CD4-positive, alpha-beta T cell treated with Interleukin-17A for 4 hours (primary cell): Measurements from ENCODE around the gene BTBD19.
"Not testable (repeated sequence)": the region's sequence is repeated elsewhere in the genome, so short reads cannot be mapped to it uniquely, and the experiment has no call there.

Experiments
- DNase-seq: peaks from one replicate; pipeline ENCODE4 v3.0.0-alpha.2; 2020; ENCODE audit warnings: mixed read lengths

BTBD19 gene

DNA sequence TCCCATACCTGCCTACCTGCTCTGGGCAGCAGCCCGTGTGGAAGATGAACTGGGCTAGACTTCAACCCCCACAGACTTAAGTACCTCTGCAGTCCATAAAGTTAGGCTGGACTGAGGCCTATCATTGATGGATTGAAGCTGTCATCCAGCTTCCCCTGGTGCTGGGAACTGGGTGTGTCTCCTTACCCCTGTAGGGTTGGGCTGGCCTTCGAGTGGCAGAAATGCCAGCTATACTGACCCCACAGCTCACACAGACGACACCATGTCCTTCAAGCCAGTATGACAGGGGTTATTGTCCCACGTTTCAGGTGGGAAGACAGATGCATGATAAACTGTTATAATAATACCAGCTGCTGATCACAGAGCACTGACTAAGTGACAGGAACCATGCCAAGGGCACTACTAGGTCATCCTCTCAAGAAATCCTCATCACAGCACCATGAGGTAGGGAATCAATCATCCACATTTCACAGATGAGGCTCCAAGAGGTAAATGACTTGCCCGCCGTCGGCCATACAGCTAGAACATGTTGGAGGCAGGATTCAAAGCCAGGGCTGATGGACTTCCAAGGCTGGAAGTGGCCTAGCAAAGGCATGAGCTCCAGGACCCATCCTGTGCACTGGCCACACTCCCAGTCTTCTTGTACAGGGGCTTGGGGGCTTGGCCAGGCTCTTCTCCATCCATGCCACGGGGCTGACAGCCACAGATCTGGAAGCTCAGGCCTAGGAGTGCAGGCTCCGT, 20.0 kb upstream of the BTBD19 start, which contains the start of gene BEST4:
TSS of gene BEST4 (minus strand) at position 51 of the 741 bp plus-strand sequence. CDS start 465 bp downstream, outside the sequence.
- DNase-seq, result no peak

DNA sequence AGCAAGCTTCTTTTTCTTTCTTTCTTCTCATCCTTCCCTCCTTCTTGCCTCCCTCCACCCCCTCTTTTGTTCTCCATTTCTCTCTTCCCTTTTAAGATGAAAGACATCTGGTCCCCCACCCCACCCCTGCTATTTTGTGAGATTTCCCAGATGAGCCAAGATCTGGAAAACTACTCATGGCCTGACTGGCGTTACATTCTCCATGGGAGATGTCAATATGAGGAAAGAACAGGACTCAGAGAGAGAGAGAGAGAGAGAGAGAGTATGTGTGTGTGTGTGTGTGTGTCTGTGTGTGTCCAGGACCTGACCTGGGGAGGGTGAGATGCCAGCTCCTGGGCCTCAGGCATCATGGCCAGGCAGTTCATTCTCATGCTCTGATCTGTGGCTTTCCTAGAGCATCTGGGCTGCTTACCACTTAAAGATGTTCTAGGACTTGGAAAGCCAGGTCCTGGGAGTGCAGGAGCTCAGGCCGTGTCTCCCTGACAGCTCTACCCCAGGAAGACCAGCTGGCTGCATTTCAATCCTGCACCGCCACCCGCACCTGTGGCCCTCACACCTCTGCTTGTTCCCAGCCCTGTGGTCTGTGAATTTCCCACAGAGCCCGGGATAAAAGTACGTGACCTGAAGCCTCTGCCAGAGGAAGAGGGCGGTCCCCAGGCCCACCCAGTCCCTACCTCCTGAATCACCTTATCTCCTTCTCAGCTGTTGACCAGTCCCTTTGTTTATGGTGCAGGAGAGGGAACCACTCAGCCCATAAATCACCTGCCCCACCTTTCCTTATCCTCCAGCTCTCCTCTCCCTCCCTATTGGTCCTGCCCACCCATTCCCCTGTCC, 17.1 kb upstream of the BTBD19 start:
- DNase-seq, result no peak

DNA sequence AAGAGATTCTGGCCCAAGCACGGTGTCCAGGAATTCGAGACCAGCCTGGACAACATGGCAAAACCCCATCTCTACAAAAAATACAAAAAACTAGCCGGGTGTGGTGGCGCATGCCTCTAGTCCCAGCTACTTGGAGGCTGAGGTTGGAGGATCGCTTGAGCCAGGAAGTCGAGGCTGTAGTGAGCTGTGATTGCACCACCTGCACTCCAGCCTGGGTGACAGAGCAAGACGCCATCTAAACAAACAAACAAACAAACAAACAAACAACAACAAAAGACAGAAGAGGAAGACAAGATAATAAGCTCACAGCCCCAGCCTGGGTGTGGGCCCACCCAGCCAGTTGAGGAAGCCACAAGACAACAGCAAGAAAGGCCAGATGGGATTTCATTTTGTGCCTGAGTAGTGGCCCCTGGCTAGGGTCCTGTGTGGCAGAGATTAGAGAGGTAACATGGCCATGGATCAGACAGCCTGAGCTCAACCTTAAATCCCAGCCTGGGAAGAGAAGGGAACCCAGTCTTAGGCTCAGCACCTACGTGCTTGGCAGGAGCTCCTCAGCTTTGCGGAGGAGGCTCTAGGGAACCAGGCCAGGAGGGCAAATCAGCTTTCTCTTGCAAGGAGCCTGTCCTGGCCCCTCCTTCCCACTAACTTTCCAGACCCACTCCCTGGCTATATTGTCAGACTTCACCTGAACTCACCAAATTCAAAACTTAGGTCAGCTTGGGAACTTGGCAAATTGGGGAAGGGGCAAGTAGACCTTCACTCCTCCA, 15.4 kb upstream of the BTBD19 start:
- DNase-seq, result no peak

DNA sequence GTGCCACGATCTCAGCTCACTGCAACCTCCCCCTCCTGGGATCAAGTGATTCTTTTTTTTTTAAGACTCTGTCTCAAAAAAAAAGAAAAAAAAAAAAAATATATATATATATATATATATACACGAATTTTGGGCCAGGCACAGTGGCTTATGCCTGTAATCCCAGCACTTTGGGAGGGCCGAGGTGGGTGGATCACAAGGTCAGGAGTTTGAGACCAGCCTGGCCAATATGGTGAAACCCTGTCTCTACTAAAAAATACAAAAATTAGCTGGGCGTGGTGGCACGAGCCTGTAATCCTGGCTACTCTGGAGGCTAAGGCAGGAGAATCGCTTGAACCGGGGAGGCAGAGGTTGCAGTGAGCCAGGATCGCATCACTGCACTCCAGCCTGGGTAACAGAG, 10.4 kb upstream of the BTBD19 start:
- DNase-seq, result not testable (repeated sequence)

DNA sequence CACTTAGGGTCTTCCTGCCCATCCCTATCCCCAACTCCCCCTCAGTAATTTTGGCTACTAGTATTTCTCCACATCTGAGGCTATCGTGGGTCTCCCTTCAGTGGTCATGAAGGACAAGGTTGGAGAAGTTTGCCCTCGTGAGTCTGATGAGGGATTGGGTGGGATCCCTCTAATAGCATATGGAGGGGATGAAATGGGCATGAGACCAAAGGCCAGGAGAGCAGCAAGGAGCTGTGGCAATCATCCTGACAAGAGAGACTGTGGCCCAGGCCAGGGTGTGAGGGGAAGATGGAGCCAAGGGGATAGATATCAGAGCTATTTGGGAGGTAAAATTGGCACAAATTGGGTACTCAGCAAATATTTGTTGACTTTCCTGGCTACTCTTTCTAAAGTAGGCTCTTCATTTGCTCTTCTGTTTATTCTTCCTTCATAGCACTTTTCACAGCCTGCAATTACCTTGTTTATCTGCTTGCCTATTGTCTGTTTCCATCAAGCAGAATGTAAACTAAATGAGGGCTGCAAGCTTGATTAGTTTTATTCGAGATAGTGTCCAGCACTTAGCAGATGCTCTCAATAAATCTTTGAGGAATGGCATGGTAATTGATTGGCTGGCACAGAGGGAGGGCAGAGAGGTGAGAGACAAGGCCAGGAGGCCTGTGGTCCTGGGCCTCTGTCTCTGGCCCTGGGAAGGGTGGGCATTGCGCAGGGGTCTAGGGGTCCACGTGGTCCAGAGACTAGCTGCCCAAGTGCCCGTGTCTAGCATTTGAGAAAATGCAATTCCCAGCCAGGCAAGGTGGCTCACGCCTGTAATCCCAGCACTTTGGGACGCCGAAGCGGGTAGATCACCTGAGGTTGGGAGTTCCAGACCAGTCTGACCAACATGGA, 9.6 kb upstream of the BTBD19 start:
- DNase-seq, result no peak

DNA sequence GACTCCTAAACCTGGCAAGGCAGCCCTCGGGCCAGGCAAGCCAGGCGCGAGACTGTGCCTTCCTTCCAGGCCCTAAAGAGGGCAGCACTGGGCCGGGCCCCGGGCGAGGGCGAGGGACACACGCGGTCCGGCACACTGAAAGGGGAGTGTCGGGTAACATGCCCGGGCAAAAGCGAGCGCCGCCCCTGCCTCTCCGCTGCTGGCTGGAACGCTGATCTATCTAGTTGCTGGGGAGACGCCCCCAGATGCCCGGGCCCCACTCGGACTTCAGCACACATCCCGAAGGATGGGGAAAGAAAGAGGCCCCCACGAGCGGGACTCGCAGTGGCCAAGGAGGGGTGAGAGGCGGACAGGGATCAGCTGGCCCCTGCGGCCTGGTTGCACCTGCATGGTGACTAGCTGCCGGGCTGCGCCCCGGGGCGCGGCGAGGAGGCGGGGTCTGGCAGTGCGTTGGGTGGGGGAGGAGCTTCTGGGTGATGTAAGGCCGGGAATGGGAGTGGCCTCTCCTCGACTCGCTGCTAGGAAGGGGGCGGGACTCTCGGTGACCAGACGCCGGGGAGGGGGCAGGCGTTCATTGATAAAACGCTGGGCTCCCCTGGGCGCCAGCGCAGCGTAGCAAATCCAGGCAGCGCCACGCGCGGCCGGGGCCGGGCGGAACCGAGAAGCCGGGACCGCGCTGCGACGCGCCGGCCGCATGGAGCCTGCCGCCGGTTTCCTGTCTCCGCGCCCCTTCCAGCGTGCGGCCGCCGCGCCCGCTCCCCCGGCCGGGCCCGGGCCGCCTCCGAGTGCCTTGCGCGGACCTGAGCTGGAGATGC, 8.3 kb upstream of the BTBD19 start, which contains the start of gene PLK3:
TSS of gene PLK3 (plus strand) at position 608 of the 815 bp plus-strand sequence. CDS start at position 695, 87 bp downstream.
- peak; percentile 99 for DNase-seq

DNA sequence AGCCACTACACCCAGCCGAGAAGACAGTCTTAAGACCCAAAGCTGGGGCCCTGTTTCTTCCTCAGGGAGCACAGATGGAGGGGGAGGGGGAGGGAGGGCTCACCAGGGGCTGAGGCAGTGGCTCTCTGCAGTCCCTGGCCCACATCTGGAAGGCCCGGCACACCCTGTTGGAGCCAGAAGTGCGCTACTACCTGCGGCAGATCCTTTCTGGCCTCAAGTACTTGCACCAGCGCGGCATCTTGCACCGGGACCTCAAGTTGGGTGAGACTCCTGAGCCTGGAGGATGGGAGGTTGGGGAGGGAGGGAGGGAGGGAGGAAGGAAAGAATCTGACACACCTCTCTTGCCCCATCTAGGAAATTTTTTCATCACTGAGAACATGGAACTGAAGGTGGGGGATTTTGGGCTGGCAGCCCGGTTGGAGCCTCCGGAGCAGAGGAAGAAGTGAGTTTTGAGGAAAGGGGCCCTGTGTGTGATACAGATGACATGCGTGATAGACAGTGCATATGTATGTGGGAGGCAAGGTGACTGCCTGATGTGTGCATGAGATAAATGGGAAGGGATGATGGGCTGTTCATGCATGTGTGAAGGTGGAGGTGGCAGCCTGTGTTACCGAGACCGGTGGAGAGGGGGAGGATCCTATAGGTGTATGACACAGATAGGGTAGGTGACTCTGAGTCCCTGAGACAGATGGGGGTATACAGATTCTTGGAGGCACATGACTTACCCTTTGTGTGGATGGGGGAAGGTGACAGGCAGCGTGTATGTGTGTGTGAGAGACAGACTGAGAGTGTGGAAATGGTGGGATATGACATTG, 6.6 kb upstream of the BTBD19 start:
- peak; percentile 53 for DNase-seq

DNA sequence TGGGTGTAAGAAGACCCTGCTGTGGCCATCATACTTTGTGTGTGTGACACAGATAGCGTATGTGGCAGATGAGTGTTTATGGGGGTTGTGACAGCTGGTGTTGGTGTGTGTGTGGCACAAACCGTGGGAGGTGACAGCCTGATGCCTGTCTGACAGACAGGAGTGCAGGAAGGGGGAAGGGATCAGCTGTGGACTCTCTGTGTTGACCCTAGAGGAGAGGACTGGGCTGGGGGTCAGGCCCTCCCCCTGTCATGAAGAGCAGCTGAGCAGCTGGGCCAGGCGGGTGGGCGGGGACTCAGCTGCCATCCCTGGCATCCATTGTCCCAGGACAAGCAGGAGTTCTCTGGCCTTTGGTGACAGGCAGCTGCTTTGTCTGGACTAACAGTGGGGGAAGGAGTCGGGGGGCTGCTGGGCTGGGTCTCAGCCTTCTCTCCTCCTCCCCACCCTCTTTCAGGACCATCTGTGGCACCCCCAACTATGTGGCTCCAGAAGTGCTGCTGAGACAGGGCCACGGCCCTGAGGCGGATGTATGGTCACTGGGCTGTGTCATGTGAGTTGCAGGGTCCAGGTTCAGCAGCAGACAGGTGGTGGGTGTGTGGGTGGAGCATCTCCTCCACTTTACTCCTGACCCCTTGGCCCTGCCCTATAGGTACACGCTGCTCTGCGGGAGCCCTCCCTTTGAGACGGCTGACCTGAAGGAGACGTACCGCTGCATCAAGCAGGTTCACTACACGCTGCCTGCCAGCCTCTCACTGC, 5.8 kb upstream of the BTBD19 start:
- peak; percentile 24 for DNase-seq

DNA sequence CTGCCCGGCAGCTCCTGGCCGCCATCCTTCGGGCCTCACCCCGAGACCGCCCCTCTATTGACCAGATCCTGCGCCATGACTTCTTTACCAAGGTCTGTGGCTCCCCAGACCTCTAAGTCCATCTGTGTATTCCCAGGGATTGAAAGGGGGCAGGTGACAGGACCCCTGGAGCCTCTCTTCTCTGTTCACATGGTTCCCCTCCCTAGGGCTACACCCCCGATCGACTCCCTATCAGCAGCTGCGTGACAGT, 5.3 kb upstream of the BTBD19 start:
- no peak for DNase-seq

DNA sequence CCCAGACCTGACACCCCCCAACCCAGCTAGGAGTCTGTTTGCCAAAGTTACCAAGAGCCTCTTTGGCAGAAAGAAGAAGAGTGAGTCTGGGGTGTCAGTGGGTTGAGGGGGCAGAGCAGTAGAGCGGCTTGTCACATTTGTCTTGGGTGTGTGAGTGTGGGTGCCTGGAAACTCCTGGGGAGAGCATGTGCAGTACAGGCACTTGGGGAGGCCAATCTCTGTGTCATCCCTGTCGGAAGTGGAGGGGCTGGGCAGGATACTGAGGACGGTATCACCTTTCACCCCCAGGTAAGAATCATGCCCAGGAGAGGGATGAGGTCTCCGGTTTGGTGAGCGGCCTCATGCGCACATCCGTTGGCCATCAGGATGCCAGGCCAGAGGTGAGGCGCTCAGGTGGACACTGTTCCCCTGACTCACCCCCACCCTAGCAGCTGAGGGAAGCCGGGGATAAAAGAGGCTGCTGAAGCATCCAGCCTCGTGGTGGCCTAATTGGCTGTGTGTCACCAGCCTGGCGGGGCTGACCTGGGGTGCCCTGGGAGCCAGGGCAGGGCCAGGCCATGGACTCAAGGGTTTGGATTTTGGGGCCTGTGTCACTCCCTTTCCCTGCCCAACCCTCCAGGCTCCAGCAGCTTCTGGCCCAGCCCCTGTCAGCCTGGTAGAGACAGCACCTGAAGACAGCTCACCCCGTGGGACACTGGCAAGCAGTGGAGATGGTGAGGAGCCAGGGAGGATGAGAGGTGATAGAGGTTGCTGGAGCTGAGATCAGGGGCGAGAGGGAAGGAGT, 4.8 kb upstream of the BTBD19 start:
- DNase-seq, result no peak

DNA sequence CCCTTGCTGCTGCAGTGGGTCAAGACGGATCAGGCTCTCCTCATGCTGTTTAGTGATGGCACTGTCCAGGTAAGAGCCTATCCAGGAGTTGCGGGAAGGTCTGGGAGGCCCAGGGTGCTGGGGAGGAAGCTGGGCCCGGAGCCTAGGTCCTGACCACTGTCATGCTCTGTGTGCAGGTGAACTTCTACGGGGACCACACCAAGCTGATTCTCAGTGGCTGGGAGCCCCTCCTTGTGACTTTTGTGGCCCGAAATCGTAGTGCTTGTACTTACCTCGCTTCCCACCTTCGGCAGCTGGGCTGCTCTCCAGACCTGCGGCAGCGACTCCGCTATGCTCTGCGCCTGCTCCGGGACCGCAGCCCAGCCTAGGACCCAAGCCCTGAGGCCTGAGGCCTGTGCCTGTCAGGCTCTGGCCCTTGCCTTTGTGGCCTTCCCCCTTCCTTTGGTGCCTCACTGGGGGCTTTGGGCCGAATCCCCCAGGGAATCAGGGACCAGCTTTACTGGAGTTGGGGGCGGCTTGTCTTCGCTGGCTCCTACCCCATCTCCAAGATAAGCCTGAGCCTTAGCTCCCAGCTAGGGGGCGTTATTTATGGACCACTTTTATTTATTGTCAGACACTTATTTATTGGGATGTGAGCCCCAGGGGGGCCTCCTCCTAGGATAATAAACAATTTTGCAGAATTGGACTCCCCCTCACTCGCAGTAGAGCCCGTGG, 2.9 kb upstream of the BTBD19 start:
- DNase-seq, result no peak

DNA sequence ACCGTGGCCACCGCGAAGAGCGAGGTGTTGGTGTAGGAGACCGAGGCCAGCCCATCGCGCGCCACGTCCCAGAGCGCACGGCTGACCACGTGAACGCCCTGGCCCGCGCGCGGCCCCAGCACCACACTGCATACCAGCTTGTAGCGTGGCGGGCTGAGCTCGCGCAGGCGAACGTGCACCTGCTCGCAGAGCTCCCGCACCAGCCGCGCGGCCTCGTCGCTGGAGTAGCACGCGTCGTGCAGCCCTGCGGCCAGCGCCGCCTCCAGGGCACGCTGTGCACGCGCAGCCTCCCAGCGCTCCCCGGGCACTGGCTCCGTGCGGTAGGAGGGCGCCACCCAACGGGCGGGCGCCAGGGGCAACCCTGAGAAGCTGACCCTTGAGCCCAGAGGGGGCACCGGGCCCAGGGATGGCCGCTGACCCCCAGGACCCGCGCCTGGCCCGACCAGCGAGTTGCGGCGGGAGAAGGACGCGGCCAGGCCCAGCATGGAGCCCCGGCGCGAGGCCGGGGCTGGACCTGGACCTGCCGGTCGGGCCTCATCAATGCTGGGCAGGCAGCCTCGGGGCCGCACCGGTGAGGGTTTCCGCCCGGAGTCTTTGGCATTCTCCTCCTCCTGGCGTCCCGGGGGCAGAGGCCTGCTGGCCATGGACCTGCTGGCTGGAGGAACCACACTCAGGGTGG, 2.2 kb upstream of the BTBD19 start:
- peak; percentile 18 for DNase-seq

DNA sequence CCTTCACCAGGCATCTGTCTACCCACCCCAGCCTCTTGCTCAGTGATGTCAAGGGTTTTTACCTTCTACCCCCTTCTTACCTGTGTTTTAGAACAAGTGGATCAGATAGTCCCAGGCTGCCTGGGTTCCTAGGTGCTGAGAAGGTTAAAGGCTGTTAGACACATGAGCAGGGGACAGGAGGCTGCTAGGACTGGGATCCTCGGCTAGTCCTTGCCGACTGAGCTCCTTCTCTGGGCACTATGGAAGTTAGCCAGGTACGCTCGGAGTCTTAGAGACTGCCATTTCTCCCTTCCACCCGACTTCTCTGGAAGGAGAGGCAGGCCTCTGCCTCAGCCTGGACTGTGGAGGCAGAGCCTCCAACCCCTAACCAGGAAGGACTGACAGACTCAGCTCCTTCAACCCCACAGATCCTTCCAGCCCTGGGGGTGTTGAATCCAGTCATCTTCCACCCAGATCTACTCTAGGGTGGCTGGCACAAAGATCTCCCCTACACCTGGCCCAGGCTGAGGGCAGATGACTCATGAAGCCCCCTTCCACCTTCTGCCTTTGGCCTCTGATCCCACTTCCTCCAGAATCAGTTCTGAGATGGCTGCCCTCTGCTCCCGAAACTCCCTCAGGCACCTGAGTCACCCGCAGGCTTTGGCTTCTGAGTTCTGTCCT, 1.5 kb upstream of the BTBD19 start, which contains the start of gene DYNLT4:
TSS of gene DYNLT4 (minus strand) at position 648 of the 660 bp plus-strand sequence. CDS start 683 bp downstream, outside the sequence.
- peak; percentile 37 for DNase-seq

DNA sequence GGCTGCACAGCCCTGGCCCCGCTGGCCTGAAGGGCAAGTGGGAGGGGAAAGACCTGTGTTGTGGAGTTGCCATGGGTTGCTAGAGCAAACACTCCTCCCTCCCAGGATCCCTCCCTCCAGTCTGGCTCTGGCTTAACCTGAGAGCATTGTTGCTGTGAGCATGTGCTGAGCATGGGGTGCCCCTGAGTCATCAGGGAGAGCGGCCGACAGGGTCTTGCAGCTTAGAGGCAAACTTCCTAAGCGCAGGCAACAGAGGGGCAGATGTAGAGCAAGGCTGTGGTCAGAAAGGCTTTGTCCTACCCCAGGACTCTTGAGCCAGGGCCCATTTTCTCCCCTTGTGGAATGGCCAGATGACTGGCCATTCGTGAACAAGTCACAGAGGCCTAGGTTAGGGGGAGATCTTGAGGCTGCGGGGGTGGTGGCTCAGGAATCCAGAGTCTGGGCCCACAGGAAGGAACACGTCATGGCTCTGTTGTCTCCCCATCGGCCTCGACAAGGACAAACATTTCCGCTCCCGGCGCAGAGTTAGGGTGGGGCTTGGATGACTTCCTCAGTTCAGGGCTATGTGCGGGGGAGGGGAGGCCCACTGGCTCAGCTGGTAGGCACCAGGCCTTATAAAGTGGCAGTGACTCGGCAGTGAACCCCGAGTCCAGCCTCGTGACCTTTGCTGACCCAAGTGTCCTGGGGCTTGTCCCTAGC, 810 bp upstream of the BTBD19 start:
- DNase-seq, result peak; percentile 97

DNA sequence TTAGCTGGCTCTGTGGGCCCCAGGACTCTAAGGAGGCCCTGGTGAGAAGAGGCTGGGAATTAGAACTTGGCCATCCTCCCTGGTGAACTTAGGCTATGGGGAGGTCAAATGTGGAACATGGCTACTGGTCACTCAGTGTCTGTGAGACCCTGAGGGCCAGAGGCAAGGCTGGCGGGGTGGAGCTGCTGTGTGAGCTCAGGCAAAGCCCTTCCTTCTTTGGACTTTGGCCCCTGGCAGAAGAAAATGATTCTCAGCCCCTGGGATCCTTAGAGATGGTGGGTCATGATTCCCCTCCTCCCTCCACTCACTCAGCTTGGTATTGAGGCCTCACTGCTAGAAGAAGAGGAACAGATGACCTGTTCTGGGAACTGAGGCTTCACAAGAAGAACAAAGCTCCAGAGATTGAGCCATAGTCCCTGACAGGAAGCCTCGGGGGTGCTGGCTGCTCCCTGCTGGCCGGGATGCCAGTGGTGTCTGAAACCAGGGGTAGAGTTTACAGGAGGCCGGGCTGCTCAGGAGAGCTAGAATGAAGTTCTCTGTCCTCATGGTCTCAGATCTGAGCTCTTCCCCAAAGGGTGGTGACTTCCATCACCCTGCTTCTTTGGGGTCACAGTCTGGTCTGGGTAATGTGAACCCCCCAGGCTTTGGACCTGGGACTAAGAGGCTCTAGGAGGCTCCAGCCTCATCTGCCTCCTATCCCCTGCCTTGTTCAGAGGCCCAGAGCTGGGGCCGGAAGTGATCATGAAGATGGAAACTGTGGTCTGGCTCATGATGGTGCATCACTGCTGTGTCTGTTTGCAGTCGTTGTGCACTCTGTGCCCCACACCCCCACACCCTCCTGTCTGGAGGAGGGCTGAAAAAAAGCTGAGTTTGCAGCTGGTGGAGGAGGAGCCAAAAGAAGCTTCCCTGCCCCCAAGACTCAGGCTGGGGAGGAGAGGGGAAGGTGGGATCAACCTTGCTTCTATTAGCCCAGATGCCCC, 905 bp downstream of the BTBD19 start:
- peak; percentile 91 for DNase-seq
